ENCODE measurements around the gene PPP1R26.

Gene PPP1R26

DNA sequence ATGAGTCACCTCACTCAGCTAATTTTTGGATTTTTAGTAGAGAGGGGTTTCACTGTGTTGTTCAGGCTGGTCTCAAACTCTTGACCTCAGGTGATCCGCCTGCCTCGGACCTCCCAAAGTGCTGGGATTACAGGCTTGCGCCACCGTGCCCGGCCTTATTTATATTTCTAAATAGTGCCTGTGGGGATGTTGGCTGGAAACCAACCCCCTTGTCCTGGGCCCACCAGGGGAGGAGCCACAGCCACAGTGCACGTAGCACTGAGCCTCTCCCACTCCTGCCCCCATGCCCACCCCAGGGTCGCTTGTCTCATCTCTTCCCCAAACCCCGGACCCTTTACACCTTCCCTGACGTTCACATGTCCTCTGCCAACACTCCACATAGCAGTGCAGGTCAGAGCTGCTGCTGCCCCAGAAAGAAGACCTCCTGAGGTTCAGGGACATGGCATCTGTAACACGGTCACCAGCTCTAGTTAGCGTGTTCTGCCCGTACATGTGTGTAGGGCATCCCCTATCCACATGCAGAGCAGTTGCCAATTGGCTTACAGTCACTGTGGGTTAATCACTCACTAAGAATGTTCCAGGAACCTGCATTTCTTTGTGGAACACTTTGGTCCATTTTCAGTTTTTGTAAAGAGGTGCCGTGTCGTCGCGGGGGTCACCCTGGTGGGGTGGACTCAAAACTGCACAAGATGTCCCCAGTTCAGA, 10.7 kb downstream of the PPP1R26 start:
- DNase-seq = no peak

DNA sequence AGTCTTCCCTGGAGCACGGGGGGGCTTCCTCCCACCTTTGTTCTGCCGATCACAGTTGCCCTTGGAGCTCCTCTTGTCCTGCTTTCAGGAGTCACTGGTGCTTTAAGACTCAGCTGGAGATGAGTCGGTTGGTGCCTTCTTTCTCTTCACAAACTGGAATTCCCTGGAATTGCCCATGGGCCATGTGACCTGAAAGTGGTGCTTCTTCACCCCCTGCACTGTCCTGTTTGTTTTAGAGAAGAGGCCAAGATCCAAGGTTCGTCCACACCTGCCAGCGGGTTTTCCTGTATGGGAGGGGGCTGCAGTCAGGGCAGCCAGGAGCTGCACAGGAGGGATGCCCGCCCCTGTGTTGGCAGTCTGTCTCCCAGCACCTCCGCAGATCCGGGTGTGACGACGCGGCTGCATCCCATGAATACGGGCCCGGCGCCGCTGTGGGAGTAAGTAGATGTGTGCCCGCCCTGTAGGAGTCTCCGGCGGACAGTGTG, 11.4 kb downstream of the PPP1R26 start:
- no peak for DNase-seq

DNA sequence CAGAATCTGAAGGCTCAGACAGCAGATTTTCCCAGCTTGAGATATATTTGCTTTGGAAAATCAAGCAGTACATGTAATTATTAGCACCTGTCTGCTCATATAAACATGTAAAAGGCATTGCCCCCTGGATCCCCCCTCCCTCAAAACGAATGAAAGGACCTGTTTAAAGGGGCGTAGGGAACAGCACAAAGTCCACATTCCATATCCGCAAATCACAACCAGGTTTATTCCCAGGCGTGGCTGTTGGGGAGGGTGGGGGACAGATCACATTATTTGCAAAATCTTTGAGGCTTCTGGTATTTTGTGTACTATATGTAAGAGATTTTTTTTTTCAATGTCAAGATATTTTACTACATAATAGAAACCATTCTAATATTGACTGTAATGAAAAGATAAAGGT, 12.2 kb downstream of the PPP1R26 start:
- DNase-seq = no peak

DNA sequence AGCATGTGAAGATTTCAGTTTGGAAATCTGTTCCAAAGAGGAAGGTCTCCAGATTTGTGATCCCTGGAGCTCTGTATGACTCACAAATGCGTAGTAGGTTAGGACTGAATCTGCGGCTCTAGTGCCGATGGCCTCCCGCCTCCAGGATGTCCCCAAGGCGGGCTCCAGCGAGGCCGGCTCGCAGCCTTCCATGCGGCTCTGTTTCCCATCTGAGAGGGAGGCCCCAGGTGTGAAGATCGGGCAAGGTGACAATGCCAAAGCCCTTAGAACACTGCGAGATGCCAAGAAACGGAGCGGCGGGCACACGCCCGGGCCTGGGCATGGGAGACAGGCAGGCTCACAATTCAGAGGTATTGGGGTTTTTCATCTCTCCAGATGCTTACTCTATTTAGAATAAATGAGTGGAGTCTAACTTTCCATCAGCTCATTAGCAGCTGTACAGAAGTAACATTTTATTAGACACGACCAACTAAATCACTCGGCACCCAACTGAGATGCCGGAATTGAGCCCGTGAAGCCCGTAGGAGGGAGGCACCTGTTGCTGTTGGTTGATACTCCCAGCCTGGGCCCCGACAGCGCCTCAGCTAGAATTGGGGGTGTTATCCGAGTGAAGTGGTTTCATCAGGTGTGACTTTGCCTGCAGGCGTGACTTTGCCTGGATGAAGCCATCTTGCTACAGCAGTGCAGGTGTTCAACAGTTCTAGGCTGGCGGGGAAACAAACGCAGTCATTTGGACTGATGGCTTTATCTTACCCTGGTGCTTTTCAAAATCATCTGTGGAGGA, 13.5 kb downstream of the PPP1R26 start:
- DNase-seq = no peak

DNA sequence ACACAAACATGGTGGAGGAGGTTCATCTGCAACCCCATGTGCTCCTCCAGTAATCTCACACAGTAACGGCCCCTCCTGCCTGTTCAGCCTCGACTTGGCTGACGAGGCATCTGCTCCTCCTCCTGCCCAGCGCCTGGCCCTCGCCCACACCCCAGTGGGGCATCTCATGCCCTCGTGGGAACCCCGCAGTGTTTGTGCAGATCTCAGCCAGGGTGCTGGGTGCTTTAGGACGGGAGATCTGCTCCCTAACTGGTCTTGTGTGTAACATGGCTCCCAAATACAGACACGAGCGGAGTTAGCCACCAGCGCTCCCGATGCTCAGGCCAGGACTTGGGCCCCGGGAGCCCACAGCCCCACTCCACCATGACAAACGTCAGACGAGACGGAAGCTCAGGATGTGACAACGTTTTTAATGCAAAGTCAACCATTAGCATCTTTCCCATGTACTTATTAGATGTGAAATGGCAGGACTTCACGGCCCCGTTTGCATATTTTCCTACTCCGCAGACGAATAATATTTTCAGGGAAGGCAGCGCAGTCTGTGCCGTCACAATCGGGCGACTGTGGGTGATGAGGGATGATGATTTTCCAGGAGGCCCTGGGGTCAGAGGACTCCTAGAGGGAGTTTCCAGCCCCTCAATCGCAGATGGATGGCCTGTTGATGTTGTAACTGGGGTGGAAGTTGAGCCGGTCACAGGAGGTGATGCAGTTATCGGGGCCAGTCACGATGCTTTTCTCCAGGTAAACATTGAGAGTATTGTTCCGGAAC, 15.4 kb downstream of the PPP1R26 start:
- DNase-seq = no peak

DNA sequence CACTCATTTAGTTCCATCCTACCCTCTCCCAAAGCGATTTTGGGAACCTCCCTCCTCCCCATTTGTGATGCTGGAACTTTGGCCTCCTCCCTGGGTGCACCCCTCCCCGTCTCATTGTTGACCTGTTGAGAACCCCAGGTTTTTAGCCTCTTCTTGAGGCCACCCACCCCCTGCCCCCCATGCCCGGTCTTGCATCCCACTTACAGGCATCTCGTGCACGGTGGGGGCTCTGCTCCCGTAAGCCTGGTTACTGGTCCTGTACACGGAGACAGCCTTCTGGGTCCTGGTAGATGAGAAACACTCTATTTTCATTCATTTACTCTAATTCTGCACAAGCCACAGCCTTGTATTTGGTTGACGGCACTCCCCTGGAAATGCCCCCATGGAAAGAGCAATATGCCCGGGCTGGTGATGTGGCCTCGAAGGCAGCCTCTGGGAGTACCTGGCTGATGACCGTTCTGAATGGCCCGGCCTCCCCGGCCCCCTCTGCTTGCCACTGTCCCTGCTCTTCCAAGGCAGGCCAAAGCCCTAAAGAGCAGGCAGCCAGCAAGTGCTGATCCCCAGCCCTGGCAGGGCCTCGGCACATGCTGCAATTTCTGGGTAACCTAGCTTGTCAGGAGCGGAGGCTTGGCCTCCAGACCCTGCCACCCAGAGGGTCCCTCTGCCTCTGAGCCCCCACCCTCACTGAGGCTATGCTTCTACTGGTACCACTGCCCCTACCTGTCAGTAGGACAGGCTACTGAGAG, 19.0 kb downstream of the PPP1R26 start:
- DNase-seq = no peak

DNA sequence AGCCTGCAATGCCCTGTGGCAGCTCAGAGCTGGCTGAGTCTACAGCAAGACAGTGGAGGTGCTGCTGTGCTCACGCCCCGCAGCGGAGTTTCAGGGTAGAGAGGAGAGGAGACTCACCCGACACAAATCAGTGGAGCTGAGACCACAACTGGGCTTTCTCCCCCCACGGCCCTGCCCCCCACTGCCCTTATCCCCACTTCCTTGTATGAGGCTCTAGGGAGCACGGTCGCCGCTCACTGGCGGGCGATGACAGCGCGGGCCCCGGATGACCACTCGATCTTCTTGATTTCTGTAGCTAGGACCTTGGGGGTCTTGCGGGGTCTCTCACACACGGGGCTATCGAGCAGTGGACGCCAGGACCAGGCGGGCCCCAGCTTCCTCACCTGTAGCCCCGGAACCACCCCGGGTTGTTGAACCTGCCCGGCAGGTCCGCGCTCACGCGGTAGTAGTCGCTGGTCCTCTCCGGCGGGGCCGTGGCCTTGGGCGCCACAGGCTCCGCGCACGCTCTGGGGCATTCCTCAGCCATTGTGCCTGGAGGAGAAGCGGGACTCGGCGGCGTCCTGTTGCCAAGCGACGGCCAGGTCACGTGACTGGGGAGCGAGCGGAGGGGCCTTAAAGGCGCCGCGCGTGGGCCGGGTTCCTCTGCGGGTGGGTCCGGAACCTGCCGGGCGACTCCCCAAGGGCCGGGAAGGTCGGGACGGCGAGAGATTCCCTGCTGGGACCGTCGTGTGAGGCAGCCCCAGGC, 19.9 kb downstream of the PPP1R26 start:
- DNase-seq = peak; percentile 49

DNA sequence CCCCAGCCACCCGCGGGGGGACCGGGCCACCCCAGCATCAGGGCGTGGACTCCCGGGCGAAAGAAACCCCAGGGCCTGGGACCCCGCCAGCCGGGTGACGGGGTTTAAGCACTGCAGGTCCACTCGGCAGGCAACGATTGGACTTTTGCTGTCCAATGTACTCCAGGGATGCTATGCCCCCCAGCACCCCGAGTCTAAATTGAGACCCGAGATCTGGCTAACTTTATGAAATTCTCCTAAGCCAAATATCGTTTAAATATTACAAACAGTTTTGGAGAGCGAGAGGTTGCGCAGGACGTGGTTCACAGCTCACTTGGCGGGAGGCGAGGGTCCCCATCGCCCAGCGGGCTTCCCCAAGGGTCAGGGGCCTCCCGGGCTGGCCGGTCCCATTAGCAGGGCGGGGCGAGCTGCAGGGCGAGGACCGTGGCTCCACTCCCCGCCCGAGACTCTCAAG, 20.5 kb downstream of the PPP1R26 start:
- no peak for DNase-seq

DNA sequence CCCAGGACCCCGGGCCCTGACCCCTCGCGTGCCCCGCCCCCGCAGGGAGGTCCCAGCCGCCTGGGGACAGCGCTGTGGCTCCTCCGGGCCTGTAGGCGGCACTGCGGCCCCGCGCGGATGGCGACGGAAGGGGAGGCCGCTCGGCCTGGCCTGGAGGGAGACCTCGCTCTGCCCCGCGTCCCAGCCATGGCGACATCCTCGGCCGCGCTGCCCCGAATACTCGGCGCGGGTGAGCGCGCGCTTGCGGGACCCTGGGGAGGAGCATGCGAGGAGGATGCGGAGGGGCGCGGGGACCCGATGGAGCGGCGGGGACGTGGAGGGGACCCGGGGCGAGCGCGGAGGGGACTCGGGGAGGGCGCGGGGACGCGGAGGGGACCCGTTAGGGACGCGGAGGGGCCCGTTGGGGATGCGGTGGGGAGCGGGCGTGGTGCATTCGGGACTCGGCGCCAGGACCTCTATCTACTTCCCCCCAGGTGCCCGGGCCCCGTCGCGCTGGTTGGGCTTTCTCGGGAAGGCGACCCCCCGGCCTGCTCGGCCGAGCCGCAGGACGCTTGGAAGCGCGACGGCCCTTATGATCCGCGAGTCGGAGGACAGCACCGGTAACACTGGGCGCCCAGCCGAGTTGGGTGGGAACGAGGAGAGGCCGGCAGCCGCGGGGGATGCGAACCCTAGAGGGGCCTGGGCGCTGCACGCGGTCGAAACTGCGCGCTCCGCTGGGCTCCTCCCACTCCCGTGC, 21.1 kb downstream of the PPP1R26 start, which contains the start of gene MRPS2:
TSS of gene MRPS2 (plus strand) at position 158 of the 736 bp plus-strand sequence. CDS start at position 187, 29 bp downstream.
- peak; percentile 57 for DNase-seq

DNA sequence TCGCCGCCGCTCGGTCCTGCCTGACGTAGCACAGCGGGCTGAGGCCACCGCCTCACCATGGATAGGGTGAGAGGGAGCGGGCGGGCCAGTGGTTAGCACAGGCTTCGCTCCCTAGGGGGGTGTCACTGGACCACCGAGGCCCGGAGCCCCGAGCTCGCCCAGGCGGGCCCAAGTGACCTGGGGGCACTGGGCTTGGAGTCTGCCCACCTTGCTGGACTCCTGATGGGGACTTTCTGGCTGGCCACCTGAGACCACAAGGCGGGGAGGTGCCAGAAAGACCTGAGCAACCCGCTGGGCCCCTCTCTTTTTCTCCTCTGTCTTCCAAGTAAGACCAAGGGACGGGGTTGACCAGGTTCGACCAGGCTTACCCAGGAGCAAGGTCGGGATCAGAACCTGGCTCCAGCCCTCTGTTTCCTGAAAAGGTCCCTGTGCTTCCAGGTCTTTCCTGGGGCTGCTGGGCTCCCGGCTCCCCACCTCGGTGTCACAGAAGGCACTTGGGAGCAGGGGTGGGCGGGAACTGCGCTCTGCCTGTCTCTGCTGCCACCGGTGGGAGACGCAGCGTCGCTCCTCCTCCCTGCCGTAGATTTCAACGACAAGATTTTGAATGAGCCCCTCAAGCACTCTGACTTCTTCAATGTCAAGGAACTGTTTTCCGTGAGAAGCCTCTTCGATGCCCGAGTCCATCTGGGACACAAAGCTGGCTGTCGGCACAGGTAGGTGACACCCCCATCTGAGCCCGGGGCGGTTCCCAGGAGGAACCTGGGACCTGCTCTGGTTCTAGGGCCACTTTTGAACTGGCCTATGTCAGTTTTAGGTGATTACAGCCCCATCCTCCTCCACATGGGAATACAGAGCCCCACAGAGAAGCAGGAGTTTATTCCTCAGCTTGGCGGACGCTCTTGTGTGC, 21.9 kb downstream of the PPP1R26 start:
- no peak for DNase-seq

DNA sequence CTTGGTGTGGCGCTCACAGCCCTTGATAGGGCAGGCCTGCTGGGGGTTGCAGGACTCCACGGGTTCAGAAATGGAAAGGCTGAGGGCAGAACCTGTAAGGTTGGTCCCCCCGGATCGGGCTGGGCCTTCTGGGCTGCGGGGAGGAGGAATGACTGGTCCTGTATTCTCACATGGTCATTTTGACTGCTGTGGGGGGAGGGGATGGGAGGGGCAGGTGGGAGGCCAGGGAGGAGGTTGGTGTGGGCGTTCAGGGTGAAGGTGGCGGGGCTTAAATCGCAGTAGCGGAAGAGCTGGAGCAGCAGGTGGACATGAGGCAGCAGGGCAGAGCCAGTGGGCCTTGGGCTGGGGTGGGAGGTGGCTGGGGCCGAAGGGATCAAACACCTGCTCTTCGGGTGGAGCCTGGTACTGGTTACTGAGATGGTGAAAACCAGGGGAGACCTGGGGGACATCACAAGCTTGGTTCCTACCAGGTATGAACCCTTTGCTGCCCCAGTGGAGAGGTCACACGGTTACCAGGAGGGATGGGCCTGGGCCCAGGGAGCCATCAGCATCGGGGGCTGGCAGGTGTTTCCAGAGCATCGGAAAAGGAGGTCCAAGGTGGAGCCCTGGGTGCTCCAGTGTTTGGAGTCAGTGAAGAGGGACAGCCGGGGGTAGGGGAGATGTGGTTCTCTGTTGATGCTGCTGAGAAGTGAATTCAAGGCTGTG, 22.7 kb downstream of the PPP1R26 start:
- DNase-seq = no peak

DNA sequence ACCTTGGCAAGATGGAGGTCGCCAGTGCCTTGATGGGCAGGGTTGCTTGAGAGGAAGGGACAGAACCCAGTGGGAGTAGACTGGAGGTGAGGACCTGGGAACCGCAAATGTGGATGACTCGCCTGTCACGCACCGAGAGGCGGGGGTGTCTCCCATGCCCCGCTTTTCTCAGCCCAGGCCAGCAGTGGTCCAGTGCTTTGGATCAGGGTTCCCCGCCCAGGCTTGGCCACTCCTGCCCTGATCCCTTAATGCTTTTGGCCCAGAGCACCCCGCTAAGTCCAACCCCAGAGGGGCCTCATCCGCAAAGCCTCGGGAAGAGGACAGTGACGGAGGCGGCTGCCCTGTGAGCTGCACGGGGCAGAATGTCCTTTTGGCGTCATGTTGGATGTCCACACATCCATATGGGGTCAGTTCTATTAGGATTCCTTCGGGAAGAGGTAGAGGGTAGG, 23.3 kb downstream of the PPP1R26 start:
- no peak for DNase-seq

DNA sequence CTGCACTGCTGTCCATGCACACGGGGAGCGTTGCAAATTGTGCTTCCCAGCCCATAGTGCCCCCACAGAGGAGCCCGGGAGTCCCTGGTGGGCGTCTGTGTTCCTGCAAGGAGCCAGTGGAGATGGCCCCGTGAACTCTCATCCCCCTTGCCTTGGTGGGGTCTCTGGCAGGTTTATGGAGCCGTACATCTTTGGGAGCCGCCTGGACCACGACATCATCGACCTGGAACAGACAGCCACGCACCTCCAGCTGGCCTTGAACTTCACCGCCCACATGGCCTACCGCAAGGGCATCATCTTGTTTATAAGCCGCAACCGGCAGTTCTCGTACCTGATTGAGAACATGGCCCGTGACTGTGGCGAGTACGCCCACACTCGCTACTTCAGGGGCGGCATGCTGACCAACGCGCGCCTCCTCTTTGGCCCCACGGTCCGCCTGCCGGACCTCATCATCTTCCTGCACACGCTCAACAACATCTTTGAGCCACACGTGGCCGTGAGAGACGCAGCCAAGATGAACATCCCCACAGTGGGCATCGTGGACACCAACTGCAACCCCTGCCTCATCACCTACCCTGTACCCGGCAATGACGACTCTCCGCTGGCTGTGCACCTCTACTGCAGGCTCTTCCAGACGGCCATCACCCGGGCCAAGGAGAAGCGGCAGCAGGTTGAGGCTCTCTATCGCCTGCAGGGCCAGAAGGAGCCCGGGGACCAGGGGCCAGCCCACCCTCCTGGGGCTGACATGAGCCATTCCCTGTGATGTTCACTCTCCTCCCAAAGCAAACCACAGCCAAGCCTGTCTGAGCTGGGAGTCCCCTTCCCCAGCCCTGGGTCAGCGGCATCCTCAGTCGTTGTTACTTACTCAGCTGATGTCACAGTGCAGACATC, 24.0 kb downstream of the PPP1R26 start:
- DNase-seq = no peak

DNA sequence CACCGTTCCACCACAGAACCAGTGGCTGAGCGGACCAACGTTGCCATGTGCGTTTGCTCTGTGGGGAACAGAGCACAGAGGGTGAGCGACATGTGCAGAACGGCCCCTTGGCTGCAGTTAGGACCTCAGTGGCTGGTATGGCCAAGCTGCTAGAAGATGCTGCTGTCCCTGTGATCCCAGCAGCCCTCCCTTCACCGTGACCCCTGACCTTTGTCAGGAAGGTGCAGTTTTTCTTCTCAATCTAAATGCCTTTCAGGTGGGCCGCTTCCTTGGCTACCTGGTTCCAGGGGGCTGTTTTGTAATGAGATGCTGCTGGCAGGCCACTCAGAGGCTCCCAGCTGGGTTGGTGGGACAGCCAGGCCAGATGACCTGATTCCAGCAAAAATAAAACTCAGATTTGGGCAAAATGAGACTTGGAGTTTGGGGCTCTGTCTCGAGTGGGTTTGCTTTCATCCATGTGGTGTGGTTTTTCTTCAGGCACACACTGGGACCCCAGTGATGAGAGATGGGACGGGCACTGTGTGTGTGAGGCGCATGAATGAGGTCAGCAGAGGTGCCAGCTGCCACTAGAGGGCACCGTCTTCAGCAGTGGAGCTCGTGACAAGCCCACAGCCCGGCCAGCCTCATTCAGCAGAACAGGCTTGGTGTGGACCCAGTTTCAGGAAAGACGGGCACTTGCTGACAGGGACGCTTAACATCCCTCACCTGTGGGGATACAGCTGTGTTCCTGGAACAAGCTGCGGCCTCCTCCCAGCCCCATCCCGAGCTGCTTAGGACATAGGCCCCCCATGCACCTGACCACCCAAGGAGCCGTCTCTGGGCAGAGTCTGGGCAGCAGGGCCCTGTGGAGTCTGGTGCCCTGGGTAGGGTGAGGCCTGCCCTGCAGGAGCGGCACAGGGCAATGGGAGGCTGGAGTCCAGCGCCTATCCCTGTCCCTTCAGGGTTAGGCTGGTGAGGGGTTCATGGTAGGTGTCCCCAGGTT, 25.0 kb downstream of the PPP1R26 start:
- DNase-seq = no peak

DNA sequence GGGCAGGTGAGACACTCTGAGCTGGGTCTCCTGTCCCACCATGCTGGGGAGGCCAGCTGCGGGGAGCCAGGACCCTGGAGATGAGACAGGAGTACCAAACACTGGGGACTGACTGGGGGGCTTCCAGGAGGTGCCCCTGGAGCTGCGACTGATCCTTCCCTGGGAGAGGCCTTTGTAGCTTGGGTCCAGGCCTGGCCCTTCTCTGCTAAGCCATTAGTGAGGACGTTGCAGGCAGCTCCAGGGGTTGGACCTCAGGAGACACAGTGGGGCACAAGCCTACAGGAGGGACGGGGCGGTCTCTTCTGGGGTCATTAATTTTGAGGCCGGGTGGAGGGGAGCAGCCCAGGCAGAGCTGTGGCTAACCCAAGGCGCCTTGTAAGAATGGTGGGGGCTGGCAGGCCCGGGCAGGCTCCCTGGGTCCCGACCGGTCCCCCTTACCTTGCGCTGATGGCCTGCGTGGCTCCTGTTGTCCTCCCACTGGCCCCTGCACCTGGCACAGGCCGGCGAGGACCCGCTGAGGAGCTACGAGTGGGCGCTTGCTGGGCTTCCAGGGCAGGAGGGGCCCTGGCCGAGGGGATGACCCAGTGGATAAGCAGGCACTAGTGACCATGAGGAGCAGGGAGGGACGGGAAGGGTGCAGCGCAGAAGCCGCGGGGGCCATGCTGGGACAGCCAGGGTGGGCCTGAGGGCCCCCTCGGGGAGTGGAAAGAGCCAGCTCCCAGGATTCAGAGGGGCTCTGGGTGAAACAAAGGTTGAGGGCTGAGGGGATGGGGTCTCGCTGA, 26.0 kb downstream of the PPP1R26 start:
- no peak for DNase-seq

All from GOT3 (cell line).